Measurements from ENCODE around the gene ZNF212. TPM values are rescaled to one million over a fixed set of nuclear protein-coding genes. Genes with fewer than 3 reads are reported as not detected.

Gene ZNF212
- total RNA-seq, 4 donors from 2014 or later = 3.7 to 7.5 (median 4.7) TPM

GRCh38 chr7:149217570-149217969 lies 21.9 kb upstream of the ZNF212 start:
- H3K9me3 ChIP-seq = no peaks in the 10 kb centered on the region
- TF ChIP-seq CTCF (IDR thresholded peaks at IDR 0.05 in 4 of 5, conservative IDR thresholded peaks at IDR 0.05 in 1 of 5) (no peak), POLR2A (IDR thresholded peaks at IDR 0.05) (no peak)
- H3K4me3 ChIP-seq = no peak overlapping the region
- H3K27me3 ChIP-seq = no peaks in the 10 kb centered on the region
- no peak overlapping the region for H3K27ac ChIP-seq
- ATAC-seq (no peak), DNase-seq (no peak)
- in situ Hi-C loops (cut with MboI; ENCODE audit: low sequenced_read_pairs in 4 of 4) (no loop called here), intact Hi-C loops (cut with DNase I; ENCODE audit: low total_unique reads) (no loop called here)
- no peaks in the 10 kb centered on the region for H3K4me1 ChIP-seq
- H3K36me3 ChIP-seq = peaks cover 0 to 93% of the 10 kb centered on the region in 2 donors

GRCh38 chr7:149218469-149219420 lies 20.7 kb upstream of the ZNF212 start:
- H3K9me3 ChIP-seq = no peaks in the 10 kb centered on the region
- ATAC-seq (no peak), DNase-seq (no peak)
- H3K36me3 ChIP-seq = peaks cover 0 to 90% of the 10 kb centered on the region in 2 donors
- in situ Hi-C loops (cut with MboI; ENCODE audit: low sequenced_read_pairs in 4 of 4) (no loop called here), intact Hi-C loops (cut with DNase I; ENCODE audit: low total_unique reads) (no loop called here)
- no peak for TF ChIP-seq CTCF (IDR thresholded peaks at IDR 0.05 in 4 of 5, conservative IDR thresholded peaks at IDR 0.05 in 1 of 5)
- TF ChIP-seq POLR2A (IDR thresholded peaks at IDR 0.05) = no peak
- no peak overlapping the region for H3K27ac ChIP-seq
- no peaks in the 10 kb centered on the region for H3K27me3 ChIP-seq
- no peaks in the 10 kb centered on the region for H3K4me1 ChIP-seq
- H3K4me3 ChIP-seq = no peak overlapping the region

- Histone ChIP-seq H3K9me3 (no peaks in the 10 kb centered on the region), H3K27me3 (no peaks in the 10 kb centered on the region), H3K27ac (no peak overlapping the region), H3K4me1 (no peaks in the 10 kb centered on the region), H3K4me3 (no peak overlapping the region), H3K36me3 (peaks cover 0 to 83% of the 10 kb centered on the region in 2 donors)
- ATAC-seq (no peak), DNase-seq (no peak)
- TF ChIP-seq POLR2A (IDR thresholded peaks at IDR 0.05) (no peak), CTCF (IDR thresholded peaks at IDR 0.05 in 4 of 5, conservative IDR thresholded peaks at IDR 0.05 in 1 of 5) (no peak)
- intact Hi-C loops (cut with DNase I; ENCODE audit: low total_unique reads) (no loop called here), in situ Hi-C loops (cut with MboI; ENCODE audit: low sequenced_read_pairs in 4 of 4) (no loop called here)
Measured at GRCh38 chr7:149220534-149220933, 18.9 kb upstream of the ZNF212 start.

- H3K4me1 ChIP-seq = no peaks in the 10 kb centered on the region
- intact Hi-C loops (cut with DNase I; ENCODE audit: low total_unique reads) = no loop called here
- in situ Hi-C loops (cut with MboI; ENCODE audit: low sequenced_read_pairs in 4 of 4) = no loop called here
- DNase-seq (no peak), ATAC-seq (no peak)
- H3K4me3 ChIP-seq = no peak overlapping the region
- H3K36me3 ChIP-seq = peaks cover 0 to 68% of the 10 kb centered on the region in 2 donors
- no peaks in the 10 kb centered on the region for H3K27me3 ChIP-seq
- TF ChIP-seq CTCF (IDR thresholded peaks at IDR 0.05 in 4 of 5, conservative IDR thresholded peaks at IDR 0.05 in 1 of 5) (no peak), POLR2A (IDR thresholded peaks at IDR 0.05) (no peak)
- no peak overlapping the region for H3K27ac ChIP-seq
- no peaks in the 10 kb centered on the region for H3K9me3 ChIP-seq
Measured at GRCh38 chr7:149223176-149223575, 16.3 kb upstream of the ZNF212 start.

Data from gastrocnemius medialis (tissue), 4 donors.